Measurements from ENCODE around the gene KDM7A.

DNA sequence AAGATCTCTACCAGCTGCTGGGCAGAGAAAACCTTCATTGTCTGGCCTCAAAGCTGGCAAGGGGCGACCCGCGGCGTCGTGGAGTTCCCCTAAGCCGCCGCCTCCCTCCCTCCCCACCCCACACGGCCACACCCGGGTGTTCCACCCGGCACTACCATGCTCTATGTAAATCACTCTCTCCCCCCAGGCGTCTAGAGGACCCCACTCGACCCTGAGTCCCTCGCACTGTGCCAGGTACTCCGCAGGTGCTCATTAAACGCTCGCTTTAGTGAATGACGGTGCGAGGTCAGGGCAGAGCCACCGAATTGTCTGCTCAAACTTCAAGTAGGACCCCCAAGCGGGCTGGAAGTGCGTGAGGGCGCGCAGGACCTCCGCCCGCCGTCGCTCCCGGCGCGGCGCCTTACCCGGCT lies 114.7 kb downstream of the KDM7A start:
- TF ChIP-seq, protein P1, sequence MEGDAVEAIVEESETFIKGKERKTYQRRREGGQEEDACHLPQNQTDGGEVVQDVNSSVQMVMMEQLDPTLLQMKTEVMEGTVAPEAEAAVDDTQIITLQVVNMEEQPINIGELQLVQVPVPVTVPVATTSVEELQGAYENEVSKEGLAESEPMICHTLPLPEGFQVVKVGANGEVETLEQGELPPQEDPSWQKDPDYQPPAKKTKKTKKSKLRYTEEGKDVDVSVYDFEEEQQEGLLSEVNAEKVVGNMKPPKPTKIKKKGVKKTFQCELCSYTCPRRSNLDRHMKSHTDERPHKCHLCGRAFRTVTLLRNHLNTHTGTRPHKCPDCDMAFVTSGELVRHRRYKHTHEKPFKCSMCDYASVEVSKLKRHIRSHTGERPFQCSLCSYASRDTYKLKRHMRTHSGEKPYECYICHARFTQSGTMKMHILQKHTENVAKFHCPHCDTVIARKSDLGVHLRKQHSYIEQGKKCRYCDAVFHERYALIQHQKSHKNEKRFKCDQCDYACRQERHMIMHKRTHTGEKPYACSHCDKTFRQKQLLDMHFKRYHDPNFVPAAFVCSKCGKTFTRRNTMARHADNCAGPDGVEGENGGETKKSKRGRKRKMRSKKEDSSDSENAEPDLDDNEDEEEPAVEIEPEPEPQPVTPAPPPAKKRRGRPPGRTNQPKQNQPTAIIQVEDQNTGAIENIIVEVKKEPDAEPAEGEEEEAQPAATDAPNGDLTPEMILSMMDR (IDR thresholded peaks at IDR 0.05): no peak
- TF ChIP-seq POLR2A (IDR thresholded peaks at IDR 0.05): no peak

Measured in upper lobe of left lung (tissue), 4 donors.